HG02571 (cell line): ENCODE measurements around the gene PTPRQ.

Experiments
- ATAC-seq: cut with Tn5 transposase; IDR thresholded peaks from one replicate; pipeline ENCODE4 v1.9.1; 2021; ENCODE audit warnings: mild to moderate bottlenecking, moderate library complexity; ENCODE audit not compliant: unreplicated experiment

PTPRQ gene

DNA sequence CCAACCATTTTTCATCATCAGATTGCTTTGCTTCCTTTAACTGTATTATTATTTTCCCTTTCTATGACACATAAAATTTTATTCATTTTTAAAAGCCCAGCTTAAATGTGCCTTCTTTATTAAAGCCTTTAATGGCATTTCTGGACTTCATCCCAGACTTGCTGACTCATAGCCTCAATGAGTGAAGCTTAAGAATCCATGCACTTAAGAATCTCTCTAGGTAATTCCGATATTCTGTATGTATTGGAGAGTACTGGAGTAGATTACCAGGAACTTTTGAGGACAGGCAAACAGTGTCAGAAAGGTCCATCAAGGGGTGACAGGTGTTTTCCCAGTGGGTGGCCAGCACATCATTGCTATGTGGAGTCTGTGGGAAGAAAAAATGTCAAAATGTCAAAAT is 107.9 kb downstream of the PTPRQ start:
- no peak for ATAC-seq

DNA sequence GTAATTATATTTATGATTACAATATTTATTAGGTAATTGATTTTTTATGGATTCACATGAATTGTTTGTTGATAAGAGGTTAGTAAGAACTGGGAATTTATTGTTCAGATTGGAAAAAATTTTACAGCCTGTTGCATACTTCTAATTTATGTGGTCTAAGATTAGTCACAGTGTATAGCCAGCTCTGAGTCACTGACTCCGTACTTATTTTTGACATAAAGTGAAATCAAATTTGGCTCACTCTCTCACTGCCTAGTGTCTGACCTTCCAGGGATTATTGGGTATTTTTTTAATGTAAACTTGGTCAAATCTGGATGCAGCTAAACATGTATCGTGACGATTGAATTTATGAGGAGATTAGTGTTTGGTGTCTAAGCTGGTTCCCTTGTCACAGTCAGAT is 109.3 kb downstream of the PTPRQ start:
- no peak for ATAC-seq

DNA sequence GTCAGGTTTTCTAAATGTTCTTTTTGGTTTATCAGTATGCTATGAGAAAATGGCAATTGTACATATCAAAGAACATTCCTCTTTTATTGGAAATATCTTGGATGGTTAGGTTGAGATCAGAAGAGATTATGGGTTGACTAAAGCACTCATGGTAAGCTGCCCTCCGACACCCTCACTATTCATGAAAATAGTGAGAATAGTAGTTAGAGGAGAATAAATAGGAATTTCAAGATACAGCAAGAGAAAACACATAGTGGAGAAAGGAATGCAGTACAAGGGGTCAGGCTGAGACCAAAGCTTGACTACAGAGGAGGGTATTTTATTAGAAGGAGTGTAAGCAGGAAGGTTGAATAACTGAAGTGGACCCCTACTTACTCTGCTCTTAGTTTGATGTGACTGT is 112.5 kb downstream of the PTPRQ start:
- no peak for ATAC-seq

DNA sequence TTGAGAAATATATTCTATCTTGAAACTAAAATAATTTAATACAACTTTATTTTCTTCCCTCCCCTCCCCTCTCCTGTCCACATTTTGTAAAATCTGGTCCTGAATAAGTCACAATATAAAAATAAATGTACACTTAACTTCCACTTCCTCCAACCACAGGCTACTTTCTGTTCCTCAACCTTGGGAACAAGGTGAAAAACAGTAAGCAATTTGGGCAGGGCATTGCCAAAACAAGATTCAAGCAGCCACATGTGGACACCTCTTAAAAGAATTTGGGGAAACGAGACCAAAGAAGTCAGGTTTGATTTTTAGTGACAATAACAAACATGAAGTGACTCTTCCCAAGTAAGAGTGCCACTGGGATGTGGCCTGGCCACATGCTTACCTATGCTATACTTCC is 115.7 kb downstream of the PTPRQ start:
- ATAC-seq, result no peak

DNA sequence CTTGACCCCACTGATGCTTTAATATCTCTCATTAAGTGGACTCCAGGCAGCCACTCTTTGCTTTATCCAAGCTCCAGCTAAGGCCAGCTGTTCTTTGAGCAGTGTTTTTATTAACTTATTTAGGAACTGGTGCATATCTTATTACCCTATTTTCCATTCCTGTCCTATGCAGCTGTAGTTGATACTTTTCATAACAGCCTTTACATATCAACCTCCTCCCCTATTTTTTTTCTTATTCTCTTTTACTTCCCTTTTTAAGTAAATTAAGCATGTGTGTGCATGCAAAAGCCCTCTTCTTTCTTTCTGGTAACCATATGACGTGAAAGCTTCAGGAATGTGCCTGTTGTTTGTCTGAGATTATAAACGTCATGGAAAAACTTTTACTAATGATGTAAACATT is 121.2 kb downstream of the PTPRQ start:
- no peak for ATAC-seq

DNA sequence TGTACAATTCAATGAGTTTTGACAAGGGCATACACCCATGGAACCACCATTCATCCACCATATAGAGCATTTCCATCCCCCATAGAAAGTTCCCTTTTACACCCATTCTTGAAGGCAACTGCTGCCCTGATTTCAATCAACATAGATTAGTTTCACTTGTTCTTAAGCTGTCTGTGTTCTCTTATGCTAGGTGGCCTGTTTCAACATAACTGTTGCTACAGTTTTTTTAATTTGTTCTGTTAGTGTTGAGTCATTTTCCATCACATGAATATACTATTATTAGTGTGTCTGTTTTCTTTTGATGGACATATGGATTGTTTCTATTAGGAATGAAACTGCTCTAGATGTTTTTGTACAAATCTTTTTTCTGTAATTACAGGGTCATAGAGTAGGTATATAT is 123.4 kb downstream of the PTPRQ start:
- no peak for ATAC-seq

DNA sequence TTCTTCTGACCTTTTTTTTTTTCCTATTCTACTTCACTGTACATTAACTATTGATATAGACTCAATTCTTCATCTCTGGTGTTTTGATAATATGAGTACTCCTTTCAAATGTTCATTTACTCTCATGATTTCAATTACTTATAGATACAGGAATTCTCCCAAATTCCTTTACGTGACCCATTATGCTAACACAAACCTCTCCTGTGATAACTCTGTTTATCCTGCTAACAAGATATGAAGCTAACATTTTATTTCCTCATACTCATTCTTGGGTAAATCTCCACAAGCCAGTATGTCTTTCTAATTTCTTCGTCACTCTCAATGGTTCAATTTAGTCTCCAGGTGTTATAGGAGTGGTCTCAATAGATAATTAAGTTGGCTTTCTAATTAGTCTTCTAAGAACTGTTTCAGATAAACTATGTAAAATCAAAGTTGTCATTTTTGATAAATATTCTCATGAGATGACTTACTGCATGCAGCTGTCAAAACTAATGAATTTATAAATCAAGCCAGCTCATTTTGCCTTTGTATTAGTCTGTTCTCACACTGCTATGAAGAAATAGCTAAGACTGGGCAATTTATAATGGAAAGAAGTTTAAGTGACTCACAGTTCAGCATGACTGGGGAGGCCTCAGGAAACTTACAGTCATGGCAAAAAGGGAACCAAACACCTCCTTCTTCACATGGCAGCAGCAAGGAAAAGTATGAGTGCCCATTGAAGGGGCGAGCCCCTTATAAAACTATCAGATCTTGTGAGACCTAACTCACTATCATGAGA is 132.8 kb downstream of the PTPRQ start:
- ATAC-seq, result no peak

DNA sequence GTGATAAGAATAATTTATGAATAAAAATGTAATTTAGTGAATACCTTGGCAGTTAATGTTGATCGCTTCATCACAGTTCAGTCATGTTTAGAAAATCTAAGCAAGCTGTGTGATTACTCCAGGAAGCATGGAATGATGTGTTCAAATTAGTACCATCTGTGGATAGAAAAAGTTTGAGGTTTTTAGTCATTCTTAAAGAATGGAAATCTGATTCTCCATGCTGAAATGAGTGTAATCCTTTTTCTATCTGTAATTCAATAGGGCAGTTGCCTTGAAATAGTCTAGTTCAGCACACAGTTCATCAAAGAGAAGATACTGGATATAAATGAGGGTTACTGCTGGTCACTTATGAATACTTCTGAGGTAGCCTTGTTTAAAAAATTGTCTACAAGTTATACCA is 136.2 kb downstream of the PTPRQ start:
- no peak for ATAC-seq

DNA sequence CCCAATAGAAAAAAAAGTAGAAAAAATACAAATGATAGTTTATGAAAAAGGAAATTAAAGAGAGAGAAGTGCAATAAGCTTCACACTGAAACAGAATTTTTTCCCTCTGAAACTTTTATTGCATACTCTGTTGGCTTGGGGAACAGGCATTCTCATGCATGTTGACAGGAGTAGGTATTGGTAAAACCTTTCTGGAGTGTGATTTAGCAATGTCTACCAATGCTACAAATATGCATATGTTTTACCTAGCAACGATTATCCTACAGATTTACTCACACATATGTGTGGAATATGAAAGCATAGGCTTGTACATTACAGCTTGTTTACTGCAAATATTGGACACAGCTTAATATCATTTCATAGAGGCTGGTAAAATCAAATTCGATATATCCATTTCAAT is 137.7 kb downstream of the PTPRQ start:
- ATAC-seq, result no peak

DNA sequence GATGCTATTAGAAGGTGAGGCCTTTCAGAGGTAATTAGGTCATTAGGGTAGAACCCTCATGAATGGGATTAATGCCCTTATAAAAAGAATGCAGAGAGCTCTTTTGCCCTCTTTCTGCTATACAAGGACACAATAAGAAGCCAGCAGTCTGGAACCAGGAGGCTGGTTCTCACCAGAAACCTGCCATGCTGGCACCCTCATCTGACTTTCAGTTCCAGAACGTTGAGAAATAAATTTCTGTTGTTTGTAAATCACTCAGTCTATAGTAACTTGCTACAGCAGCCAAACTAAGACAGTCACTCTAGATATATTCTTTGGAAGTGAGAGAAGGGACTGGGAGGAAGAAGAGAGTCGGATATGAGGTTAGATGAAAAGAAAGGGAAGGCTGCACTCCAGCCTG is 138.4 kb downstream of the PTPRQ start:
- no peak for ATAC-seq

DNA sequence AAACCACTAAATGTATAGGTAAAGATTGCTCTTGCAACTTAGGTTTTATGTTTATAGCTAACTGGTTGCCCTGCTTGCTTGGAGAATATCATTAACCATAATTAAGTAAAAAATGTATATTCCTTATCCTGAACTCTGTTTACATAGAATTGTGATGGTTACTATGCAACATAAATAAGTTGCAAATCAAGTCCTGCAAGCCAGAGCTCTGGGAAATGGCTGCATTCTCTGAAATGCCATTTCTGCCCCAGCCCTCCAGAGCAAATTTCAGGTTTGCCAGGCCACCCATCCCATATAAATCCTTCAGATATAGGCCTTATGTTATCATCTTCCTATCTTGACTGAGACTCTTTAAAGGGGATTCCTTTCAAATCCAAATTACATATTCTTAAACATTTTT is 145.0 kb downstream of the PTPRQ start:
- no peak for ATAC-seq

DNA sequence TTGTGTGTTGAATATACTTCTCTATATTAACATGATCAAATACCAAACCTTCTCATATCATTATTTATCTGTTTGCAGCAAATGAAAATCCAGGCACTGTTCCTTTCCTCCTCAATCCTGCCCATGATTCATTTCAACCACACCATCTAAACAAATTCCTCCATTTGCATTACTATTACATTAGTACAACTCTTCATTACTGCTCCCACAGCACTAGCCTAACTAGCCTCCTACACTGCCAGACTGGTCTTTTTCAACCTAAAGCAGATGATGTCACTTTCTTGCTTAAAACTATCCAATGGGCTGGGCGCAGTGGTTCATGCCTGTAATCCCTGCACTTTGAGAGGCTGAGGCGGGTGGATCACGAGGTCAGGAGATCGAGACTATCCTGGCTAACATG is 146.1 kb downstream of the PTPRQ start:
- no peak for ATAC-seq

DNA sequence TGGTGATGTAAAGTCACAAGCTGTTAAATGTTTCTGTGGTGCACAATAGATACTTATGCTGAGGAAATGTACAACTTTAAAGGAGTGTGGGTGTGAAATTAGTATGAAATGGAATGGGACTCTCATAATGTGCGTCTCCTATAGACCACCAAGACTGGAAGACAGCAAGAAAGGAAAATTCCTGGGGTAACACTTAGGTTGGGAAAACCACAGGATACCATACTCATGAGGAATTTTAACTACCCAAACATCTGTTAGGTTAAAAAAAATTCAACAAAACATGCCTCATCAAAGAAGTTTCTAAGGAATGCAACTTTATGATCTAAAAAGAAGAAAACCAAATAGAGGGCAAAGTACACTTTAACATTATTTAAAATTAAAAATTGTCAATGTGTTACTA is 149.7 kb downstream of the PTPRQ start:
- ATAC-seq, result no peak

DNA sequence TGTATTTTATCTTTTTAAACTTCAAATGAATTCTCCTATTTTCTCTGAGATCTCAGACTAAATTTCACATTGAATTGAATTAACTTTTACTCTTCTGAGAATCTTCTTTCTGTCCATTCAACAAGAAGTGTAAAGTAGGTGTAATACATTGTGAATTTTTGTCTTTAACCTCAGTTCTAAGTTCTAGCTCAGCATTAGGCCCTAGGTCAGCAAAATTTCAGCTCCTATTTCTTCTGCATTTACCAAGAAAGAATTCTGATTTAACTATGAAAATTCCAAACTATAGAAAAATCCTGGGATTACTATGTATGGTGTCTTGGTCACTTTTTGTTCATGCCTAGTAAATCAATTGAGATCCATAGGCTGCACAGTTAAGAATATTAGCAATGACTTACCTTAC is 152.5 kb downstream of the PTPRQ start:
- ATAC-seq, result no peak

DNA sequence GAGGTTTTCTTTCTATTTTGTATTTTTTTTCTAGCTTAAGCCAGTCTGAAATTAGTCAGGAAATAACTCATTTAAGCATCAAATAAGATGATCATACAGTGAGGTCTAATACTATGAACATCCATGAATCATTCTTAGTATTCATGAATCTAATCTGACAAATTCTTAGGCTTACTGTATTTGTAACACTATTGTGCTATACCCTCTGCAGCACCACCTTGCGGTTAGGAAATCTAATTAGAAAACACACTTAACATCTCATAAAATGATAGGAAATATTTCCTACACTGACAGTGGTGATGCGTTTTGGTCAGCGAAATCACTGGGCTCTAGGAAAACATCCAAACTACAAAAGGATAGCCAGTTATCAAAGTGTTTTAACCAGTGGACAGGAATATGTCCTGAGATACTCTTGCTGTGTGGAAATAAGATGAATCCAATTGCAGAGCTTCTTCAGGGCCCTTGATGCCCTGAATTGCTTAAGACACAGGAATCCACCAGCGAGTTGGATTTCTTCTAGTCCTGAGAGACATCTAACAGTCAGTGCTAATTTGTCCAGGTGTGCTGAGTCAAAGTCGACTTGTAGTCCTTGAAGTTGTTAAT is 154.1 kb downstream of the PTPRQ start:
- ATAC-seq, result no peak

DNA sequence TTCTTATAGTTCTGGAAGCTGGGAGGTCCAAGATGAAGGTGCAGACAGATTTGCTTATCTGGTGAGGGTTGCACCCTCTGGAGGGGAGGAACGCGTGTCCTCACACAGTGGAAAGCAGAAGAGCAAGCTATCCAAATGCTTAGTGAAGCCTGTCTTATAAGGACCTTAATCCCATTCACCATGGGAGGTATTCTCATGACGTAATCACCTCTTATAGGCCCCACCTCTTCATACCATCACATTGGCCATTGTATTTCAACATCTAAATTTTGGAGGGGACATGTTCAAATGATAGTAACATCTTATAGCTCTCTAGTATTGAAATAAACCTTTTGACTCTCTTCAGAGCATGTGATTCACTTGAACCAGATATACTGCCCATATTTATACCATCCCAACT is 158.4 kb downstream of the PTPRQ start:
- no peak for ATAC-seq

DNA sequence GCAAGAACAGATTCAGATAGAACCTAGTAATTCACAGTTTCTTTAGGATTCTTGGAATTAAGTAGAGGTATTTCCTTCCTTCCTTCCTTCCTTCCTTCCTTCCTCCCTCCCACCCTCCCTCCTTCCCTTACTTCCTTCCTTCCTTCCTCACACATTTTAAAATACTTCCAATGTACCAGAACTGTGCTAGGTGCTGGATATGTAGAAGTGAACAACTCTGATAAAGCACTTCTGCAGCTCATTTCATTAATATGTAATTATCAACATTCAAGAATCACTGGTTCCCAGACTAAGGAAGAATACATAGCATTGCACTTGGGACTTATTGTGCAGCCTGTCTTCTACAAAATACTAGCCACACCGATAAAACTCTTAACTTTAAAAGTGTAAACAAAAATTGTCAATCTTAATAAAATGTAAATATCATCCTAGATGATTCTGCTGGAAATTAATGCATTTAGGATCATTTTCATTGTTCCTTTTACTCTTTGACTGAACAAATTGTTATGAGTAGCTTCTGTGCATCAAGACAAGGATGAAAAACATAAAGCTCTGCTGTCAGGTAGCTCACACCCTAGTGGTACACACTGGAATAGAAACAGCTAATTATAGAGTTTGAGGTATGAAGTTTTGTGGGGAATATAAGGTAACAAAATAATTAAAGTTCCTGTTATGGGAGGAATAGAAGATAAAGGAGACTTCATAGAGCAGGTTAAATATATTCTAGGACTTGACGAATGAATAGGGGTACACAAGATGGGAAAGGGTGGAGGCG is 163.5 kb downstream of the PTPRQ start:
- ATAC-seq, result no peak

DNA sequence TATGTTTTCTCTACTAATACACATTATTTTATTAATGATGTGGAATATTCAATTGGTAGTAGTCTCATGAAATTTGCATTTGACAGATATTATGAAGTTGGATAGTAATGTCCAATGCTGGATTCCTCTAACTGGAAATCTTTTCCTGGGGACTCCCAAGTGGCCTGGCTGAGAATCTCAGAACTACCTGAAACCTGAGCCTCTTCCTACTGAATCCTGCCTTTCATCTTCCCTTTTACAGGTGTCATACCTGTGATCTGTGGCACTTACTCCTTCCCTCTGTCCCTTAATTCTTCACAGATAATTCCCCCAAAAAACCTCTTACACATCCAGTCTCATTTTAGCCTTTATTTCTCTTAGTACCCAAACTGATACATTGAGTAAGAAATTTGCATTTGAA is 173.7 kb downstream of the PTPRQ start:
- ATAC-seq, result no peak

DNA sequence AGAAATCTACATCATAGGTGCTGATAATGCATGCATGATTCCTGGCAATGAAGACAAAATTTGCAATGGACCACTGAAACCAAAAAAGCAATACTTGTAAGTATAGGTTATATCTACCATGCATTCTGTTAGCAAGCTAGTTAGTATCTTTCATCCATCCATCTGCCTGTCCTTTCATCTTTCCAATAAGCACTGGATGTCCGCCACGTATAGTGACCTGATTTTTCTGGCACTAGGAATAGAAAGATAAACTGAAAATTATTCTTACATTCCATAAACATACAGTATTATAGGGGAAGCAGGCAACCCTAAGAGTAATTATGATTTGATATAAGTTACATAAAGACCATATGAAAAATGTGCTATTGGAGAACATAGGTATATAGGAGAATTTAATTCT is 176.2 kb downstream of the PTPRQ start:
- no peak for ATAC-seq

DNA sequence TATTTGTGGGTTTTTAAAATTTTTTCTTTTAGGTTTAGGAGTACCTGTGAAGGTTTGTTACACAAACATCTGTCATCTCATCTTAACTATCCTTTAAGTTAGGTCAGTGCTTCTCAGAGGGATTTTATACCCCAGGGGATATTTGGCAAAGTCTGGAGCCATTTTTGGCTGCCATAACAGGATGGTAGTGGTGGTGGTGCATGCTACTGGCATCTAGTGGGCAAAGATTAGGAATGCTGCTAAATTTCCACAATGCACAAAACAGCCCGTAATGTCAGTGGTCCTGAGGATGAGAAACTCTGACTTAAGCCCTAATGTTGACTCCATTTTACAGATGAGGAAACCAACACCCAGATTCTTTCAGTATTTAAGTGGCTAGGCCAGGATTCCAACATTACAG is 178.2 kb downstream of the PTPRQ start:
- ATAC-seq, result no peak

DNA sequence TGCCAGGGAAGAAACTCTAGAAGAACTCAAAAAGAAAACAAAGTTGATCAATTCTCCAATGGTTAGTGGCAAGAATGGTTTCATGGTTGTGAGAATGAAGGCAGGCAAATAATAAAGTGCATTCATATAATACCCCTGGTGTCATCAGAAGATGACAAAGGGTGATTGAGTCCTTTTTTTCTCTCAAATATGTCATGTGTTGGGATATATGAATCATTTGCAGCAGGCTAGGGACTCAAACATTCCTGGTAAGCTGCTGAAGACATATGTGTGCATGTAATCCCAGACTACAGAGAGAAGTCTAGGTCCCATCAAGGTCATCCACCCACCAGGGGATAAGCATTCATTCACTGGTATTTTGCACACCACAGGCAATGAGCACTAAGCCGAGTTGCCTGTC is 181.0 kb downstream of the PTPRQ start:
- no peak for ATAC-seq

DNA sequence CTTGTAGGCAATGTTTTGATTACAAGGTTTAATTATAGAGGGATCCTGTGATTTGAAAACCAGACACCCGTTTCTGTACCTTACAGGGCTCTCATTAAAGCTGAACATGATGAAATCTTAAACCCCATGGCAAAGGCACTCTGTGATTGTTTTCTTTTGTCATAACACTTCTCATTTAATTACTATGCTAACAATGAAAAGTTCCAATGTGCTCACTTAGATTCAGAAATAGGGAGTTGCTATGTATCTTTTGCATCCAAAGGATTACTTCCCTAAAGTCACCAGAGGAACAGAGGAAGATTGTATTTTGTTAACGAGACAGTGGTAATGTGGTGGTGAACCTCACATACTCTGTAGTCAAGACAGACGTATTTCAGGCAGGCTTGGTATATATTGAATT is 181.9 kb downstream of the PTPRQ start:
- no peak for ATAC-seq
